GM12873 (cell line): ENCODE results near the gene UBALD1.

ENCODE experiments used
- CTCF ChIP-seq: IDR thresholded peaks from 2 replicates; pipeline ENCODE4 v1.5.1; 2012; ENCODE audit warnings: low read depth, mild to moderate bottlenecking, moderate library complexity, low read length, control low read depth; ENCODE audit not compliant: insufficient read depth; ENCODE audit errors: missing control alignments

The UBALD1 gene

GRCh38 chr16:4618645-4619418 is 4.1 kb upstream of the UBALD1 start:
- no peak for TF ChIP-seq CTCF

GRCh38 chr16:4617880-4618279 is 3.2 kb upstream of the UBALD1 start:
- TF ChIP-seq CTCF, result no peak

DNA sequence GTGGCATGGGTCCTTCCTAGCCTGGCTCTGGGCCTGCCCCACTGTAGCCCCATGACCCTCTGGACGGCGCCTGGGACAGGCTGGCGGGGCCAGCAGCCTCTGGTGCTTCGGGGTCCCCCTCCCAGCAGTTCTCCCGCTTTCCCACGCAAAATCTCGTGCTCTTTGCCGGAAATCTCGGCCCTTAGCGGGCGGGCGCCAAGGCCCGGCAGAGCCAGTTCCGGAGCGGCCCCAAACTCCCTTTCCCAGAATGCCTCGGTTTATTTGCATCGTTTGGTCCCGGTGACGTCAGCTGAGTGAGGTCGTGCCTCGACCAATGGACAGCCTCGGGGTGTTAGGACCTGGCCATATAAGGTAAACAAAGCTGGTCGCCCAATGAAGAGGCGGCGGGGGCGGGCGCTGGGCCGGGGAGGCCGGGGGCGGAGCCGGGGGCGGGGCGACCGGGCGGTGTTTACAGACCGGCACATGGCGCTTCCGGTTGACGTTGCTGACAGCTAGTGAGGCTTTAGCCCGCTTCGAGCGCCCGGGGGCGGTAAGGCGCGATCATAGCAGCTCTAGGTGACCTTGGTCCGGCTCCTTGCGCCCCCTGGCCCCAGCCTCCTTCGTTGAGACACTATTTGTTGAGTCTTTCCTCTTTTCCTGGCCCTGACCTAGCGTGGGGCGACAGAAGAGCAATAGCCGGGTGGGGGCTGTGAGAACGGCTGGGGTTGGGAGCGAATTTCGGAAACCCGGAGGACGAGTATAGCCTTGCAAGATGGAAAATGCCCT is 1.5 kb upstream of the UBALD1 start:
- TF ChIP-seq CTCF, result peak; percentile 49

DNA sequence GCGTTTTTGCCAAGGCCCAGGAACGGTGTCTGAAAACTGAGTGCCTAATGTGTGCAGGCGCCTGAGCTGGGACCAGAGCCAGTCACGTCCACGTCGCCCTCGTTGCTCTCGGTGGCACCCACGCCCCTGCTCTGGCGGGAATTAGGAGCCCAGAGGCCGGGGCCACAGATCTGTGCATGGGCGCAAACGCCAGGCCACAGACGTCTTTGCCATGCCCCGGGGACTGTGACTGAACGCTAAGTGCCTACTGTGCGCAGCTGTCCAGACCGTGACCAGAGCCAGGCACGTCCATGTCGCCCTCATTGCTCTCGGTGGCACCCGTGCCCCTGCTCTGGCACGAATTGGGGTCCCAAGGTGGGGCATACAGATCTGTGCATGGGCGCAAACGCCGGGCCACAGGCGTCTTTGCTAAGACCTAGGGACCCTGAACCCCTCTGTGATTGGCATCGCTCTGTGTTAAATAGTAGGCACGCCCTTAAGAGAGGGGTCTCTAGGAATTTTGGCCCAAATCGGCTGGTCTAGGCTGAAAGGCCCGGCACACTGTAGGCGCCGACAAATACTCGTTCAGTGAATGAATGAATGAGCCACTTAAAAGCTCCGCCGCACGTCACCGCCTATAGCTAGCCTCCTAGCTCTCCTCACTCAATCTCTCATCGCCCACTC is 827 bp upstream of the UBALD1 start:
- TF ChIP-seq CTCF, result no peak

GRCh38 chr16:4613636-4614570 is 785 bp downstream of the UBALD1 start:
- no peak for TF ChIP-seq CTCF

DNA sequence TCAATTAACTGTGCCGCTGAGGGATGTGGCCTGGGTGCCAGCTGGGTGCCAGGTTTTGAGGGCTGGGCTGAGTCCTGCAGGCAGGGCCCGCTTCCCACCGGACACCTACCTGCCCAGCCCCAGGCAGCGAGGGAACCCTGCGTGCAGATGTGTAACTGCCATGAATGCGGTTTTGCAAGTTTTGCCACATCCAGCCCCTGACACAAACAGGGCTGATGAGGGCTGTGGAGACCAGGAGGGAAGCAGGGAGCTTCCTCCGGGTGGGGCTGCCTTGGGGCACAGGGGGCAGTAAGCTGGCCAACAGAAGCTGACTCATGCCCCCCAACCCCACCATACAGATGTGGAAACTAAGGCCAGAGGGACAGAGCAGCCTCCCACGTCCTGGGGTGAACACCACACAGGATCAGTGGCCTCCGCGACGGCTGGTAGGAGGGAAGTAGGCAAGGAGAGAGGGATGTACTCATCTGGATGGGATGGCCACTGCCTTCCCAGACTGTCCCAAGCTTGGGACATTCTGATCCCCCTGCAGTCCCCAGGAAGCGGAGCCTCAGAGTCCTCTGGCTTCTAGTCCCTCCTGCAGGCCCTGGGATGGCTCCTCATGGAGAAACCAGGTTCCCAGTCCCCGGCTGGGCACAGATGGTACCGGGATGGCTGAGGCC is 1.6 kb downstream of the UBALD1 start:
- TF ChIP-seq CTCF, result no peak
